Measurements from ENCODE around the gene PTPRN2.

Gene PTPRN2

GRCh38 chr7:157540020-157540419, 1047.6 kb downstream of the PTPRN2 start:
- no peak for DNase-seq
- in situ Hi-C loops (cut with HindIII; ENCODE audit: low pct_ligation_motif_present, low pct_unique_long_range_greater_than_20kb, low sequenced_read_pairs), result no loop called here

- no peak for DNase-seq
- in situ Hi-C loops (cut with HindIII; ENCODE audit: low pct_ligation_motif_present, low pct_unique_long_range_greater_than_20kb, low sequenced_read_pairs), result no loop called here
Observed at GRCh38 chr7:157539521-157539920, 1048.1 kb downstream of the PTPRN2 start.

GRCh38 chr7:157538735-157539134, 1048.9 kb downstream of the PTPRN2 start:
- no peak for DNase-seq
- in situ Hi-C loops (cut with HindIII; ENCODE audit: low pct_ligation_motif_present, low pct_unique_long_range_greater_than_20kb, low sequenced_read_pairs), result no loop called here

GRCh38 chr7:157538321-157538720, 1049.3 kb downstream of the PTPRN2 start:
- in situ Hi-C loops (cut with HindIII; ENCODE audit: low pct_ligation_motif_present, low pct_unique_long_range_greater_than_20kb, low sequenced_read_pairs), result no loop called here
- no peak for DNase-seq

- no peak for DNase-seq
- in situ Hi-C loops (cut with HindIII; ENCODE audit: low pct_ligation_motif_present, low pct_unique_long_range_greater_than_20kb, low sequenced_read_pairs), result no loop called here
Observed at GRCh38 chr7:157537056-157537455, 1050.6 kb downstream of the PTPRN2 start.

- in situ Hi-C loops (cut with HindIII; ENCODE audit: low pct_ligation_motif_present, low pct_unique_long_range_greater_than_20kb, low sequenced_read_pairs), result no loop called here
- DNase-seq, result no peak
Observed at GRCh38 chr7:157532068-157532467, 1055.6 kb downstream of the PTPRN2 start.

GRCh38 chr7:157529768-157530560, 1057.7 kb downstream of the PTPRN2 start:
- in situ Hi-C loops (cut with HindIII; ENCODE audit: low pct_ligation_motif_present, low pct_unique_long_range_greater_than_20kb, low sequenced_read_pairs), result no loop called here
- DNase-seq, result no peak

- DNase-seq, result no peak
- in situ Hi-C loops (cut with HindIII; ENCODE audit: low pct_ligation_motif_present, low pct_unique_long_range_greater_than_20kb, low sequenced_read_pairs), result no loop called here
Observed at GRCh38 chr7:157528785-157529341, 1058.8 kb downstream of the PTPRN2 start.

GRCh38 chr7:157527686-157528085, 1059.9 kb downstream of the PTPRN2 start:
- in situ Hi-C loops (cut with HindIII; ENCODE audit: low pct_ligation_motif_present, low pct_unique_long_range_greater_than_20kb, low sequenced_read_pairs), result no loop called here
- no peak for DNase-seq

GRCh38 chr7:157526913-157527634, 1060.5 kb downstream of the PTPRN2 start:
- in situ Hi-C loops (cut with HindIII; ENCODE audit: low pct_ligation_motif_present, low pct_unique_long_range_greater_than_20kb, low sequenced_read_pairs), result no loop called here
- DNase-seq, result no peak

GRCh38 chr7:157526005-157526912, 1061.4 kb downstream of the PTPRN2 start:
- no peak for DNase-seq

GRCh38 chr7:157525491-157525915, 1062.1 kb downstream of the PTPRN2 start:
- DNase-seq, result no peak
- in situ Hi-C loops (cut with HindIII; ENCODE audit: low pct_ligation_motif_present, low pct_unique_long_range_greater_than_20kb, low sequenced_read_pairs), result no loop called here

More at GRCh38 chr7:157526005-157526912, 1061.4 kb downstream of the PTPRN2 start:
- in situ Hi-C loops (cut with HindIII; ENCODE audit: low pct_ligation_motif_present, low pct_unique_long_range_greater_than_20kb, low sequenced_read_pairs), result no loop called here

- in situ Hi-C loops (cut with HindIII; ENCODE audit: low pct_ligation_motif_present, low pct_unique_long_range_greater_than_20kb, low sequenced_read_pairs), result no loop called here
- DNase-seq, result no peak
Observed at GRCh38 chr7:157524731-157525130, 1062.9 kb downstream of the PTPRN2 start.

- in situ Hi-C loops (cut with HindIII; ENCODE audit: low pct_ligation_motif_present, low pct_unique_long_range_greater_than_20kb, low sequenced_read_pairs), result no loop called here
- no peak for DNase-seq
Observed at GRCh38 chr7:157523766-157524421, 1063.7 kb downstream of the PTPRN2 start.

- in situ Hi-C loops (cut with HindIII; ENCODE audit: low pct_ligation_motif_present, low pct_unique_long_range_greater_than_20kb, low sequenced_read_pairs), result no loop called here
- no peak for DNase-seq
Observed at GRCh38 chr7:157523371-157523765, 1064.3 kb downstream of the PTPRN2 start.

- in situ Hi-C loops (cut with HindIII; ENCODE audit: low pct_ligation_motif_present, low pct_unique_long_range_greater_than_20kb, low sequenced_read_pairs), result no loop called here
Observed at GRCh38 chr7:157522954-157523353, 1064.7 kb downstream of the PTPRN2 start.

GRCh38 chr7:157522189-157522588, 1065.4 kb downstream of the PTPRN2 start:
- DNase-seq, result no peak
- in situ Hi-C loops (cut with HindIII; ENCODE audit: low pct_ligation_motif_present, low pct_unique_long_range_greater_than_20kb, low sequenced_read_pairs), result no loop called here

More at GRCh38 chr7:157522954-157523353, 1064.7 kb downstream of the PTPRN2 start:
- no peak for DNase-seq

GRCh38 chr7:157521752-157522151, 1065.9 kb downstream of the PTPRN2 start:
- in situ Hi-C loops (cut with HindIII; ENCODE audit: low pct_ligation_motif_present, low pct_unique_long_range_greater_than_20kb, low sequenced_read_pairs), result no loop called here
- no peak for DNase-seq

Data from ACHN (cell line).